Stimulated activated CD4-positive, alpha-beta T cell treated with anti-CD3 and anti-CD28 coated beads, TNF-alpha, amount 100 ng/mL, for 4 hours (primary cell): ENCODE measurements around the gene STX18.
"Not testable (repeated sequence)": the region's sequence is repeated elsewhere in the genome, so short reads cannot be mapped to it uniquely, and the experiment has no call there.

ENCODE experiments used
- DNase-seq, 3 experiments: peaks; one replicate each; pipeline ENCODE4 v3.0.0-alpha.2; 2020; ENCODE audit warnings: low read depth in 3 of 3

Gene STX18

GRCh38 chr4:4509521-4509920 is 32.3 kb downstream of the STX18 start:
- no peak for DNase-seq

- DNase-seq, result no peak
Measured at GRCh38 chr4:4507923-4508322, 33.9 kb downstream of the STX18 start.

DNA sequence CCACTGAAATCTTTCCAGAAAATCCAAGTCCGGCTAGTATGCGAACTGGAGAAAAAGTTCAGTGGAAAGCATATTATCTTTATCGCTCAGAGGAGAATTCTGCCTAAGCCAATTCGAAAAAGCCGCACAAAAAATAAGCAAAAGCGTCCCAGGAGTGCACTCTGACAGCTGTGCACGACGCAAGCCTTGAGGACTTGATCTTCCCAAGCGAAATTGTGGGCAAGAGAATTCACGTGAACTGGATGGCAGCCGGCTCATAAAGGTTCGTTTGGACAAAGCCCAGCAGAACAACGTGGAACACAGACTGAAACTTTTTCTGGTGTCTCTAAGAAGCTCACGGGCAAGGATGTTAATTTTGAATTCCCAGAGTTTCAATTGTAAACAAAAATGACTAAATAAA is 34.4 kb downstream of the STX18 start:
- no peak for DNase-seq

DNA sequence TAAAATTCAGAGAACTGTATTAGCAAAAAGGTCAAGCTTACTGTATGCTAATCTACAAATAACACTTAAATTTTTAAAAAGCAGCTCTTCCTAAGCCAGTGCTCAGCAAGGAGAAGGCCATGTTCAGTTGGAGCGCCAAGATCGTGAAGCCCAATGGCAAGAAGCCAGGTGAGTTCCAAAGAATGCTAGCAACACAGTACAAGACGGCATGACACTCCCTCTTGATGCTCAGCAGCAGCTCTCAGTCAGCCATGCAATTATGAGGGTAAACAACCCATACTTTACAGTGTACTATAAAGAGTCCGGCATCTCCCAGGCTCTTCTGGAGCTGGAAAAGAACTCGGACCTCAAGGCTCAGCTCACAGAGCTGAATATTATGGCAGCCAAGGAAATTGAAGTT is 34.9 kb downstream of the STX18 start:
- no peak for DNase-seq

- not testable (repeated sequence) for DNase-seq
Measured at GRCh38 chr4:4505211-4505610, 36.6 kb downstream of the STX18 start.

DNA sequence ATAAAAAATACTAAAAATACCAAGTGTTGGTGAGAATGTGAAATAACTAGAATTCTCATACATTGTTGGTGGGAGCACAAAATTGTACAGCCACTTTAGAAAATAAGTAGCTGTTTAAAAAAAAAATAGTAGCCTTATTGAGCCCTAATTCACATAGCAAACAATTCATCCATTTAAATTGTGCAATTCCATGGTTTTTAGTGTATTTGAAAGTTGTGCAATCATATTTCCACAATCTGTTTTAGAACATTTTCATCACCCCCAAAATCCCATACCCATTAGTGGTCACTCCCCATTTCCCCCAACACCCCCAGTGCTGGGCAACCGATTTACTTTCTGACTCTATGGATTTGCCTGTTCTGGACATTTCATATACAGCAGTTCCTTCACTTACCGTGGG is 37.1 kb downstream of the STX18 start:
- no peak for DNase-seq

- no peak for DNase-seq
Measured at GRCh38 chr4:4502694-4503311, 39.0 kb downstream of the STX18 start.

DNA sequence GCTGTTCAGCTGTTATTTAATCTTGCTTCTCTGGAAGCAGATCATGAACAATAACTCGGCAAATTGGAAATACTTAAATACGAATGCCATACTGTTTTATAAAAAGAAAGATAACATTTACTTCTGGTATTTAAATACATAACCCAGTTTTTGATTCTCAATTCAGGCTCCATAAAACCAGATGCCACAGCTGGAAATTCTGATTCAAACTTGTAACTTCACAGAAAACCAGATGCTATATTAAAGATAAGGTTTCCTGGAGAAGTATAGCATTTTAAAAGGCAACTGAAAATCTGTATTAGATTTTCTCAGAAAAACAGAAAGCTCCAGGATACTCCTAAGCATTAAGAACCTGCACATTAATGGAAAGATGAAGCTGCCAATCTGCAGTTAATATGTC is 40.2 kb downstream of the STX18 start:
- no peak for DNase-seq

DNA sequence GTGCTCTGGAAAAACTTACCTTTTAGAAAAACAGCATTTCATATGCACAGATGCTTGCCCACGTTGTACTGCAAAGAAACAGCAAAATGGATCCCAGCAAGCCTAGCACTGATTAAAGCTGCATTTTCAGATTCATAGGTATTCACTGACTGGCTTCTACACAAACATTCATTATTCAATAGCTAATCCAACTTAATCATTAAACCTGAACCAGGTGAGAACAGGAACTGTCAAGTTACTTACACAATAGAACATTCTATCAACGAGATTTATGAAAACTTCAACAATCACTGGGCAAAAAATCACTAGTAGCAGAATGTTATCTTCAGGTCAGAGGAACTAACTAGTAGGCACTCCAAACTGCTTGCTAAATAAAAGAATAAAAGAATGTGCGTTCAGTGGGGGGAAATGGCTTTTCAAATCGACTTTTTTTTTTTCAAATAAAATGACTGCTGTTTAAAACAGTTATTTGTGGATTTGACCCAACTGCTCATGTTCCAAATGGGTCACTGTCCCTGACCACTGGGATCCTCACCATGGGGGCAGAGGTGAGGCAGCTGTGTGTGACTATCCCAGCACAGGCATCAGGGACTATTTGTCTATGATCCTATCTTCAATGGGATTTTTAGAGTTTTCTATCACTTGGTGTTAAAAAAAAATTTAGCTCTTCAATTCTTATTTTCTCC is 42.3 kb downstream of the STX18 start:
- no peak for DNase-seq

DNA sequence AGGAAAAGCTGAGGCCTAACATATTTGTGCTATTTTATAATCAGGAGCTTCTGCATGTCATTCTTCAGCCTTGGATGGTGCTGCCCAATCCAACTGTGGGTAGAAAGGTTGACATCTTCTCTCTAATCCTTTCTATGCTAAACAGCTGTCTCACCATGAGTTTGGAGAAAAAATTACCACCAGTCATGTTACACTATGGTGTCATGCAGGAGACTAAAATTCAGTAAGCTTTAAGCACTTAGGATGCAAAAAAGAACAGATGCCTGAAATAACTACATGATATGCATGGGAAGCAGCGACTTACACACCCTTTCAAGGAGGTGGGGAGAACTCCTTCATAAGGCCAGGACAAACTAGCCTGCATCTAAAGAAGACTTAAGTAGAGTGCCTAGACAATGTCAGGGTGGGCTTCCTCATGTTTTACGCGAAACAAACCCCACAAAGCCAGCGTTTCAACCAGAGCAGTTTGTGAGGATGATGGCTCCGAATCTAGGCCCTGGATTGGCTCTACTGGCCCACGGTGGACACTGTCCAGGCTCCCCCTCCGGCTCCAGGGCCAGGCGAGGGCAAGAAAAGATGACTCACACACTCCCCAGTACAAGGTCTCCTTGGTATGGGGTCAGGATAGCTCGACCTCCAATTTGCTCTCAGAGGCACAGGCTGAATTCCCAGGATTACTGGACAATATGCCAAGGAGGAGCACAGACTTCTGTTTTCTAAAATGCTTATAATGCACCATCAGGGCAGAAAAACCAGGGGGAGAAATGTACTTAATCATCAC is 45.1 kb downstream of the STX18 start:
- no peak for DNase-seq

- no peak for DNase-seq
Measured at GRCh38 chr4:4494882-4495281, 47.0 kb downstream of the STX18 start.

- DNase-seq, result no peak
Measured at GRCh38 chr4:4492161-4492847, 49.5 kb downstream of the STX18 start.

- no peak for DNase-seq
Measured at GRCh38 chr4:4491396-4491893, 50.4 kb downstream of the STX18 start.

DNA sequence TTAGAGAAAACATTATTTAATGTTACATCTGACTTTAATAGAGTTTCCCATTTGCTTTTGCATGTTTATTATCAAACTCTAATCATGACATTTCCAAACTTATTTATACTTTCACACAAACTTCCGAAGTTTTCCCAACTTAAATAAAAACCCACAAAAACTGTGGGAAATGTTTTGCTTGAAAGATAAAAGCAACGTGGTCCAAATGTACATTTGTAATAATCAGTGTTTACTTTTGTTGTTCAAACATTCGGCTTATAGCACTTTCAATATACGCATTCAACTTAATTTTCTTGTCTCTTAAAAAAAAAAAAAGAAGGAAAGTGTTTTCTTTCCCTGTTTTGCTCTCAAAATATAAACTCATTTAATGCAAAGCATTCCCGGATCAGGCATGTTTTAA is 51.0 kb downstream of the STX18 start:
- no peak for DNase-seq

- no peak for DNase-seq
Measured at GRCh38 chr4:4490041-4490440, 51.8 kb downstream of the STX18 start.

- peak; percentile 26 to 53 (median 52) for DNase-seq
Measured at GRCh38 chr4:4488405-4489404, 53.1 kb downstream of the STX18 start.

- DNase-seq, result no peak
Measured at GRCh38 chr4:4486969-4487368, 54.9 kb downstream of the STX18 start.

GRCh38 chr4:4485806-4486205 is 56.0 kb downstream of the STX18 start:
- DNase-seq, result no peak

- DNase-seq, result no peak
Measured at GRCh38 chr4:4481399-4481994, 60.4 kb downstream of the STX18 start.

- no peak for DNase-seq
Measured at GRCh38 chr4:4480685-4481398, 61.0 kb downstream of the STX18 start.
